SK-N-DZ (cell line): ENCODE measurements around the gene SLC30A2.

Source experiments
- DNase-seq: peaks from one replicate; pipeline ENCODE4 v3.0.0-alpha.2; 2015; ENCODE audit warnings: low spot score

SLC30A2 gene

GRCh38 chr1:26041978-26042377 lies 3.9 kb downstream of the SLC30A2 start:
- no peak for DNase-seq

GRCh38 chr1:26041401-26041800 lies 4.5 kb downstream of the SLC30A2 start:
- DNase-seq = no peak

- no peak for DNase-seq
Measured at GRCh38 chr1:26038904-26039303, 7.0 kb downstream of the SLC30A2 start.

GRCh38 chr1:26038477-26038876 lies 7.4 kb downstream of the SLC30A2 start:
- no peak for DNase-seq

GRCh38 chr1:26037904-26038303 lies 8.0 kb downstream of the SLC30A2 start:
- DNase-seq = no peak

GRCh38 chr1:26036756-26037281 lies 9.1 kb downstream of the SLC30A2 start:
- DNase-seq = no peak

GRCh38 chr1:26035959-26036755 lies 9.8 kb downstream of the SLC30A2 start:
- DNase-seq = peak; percentile 65

GRCh38 chr1:26035203-26035958 lies 10.5 kb downstream of the SLC30A2 start:
- peak; percentile 92 for DNase-seq

GRCh38 chr1:26034504-26035202 lies 11.3 kb downstream of the SLC30A2 start:
- no peak for DNase-seq

GRCh38 chr1:26032656-26033357 lies 13.1 kb downstream of the SLC30A2 start:
- no peak for DNase-seq

- no peak for DNase-seq
Measured at GRCh38 chr1:26031611-26032220, 14.2 kb downstream of the SLC30A2 start.

GRCh38 chr1:26031196-26031595 lies 14.7 kb downstream of the SLC30A2 start:
- DNase-seq = no peak

GRCh38 chr1:26029864-26030481 lies 15.9 kb downstream of the SLC30A2 start:
- DNase-seq = no peak

GRCh38 chr1:26029054-26029863 lies 16.7 kb downstream of the SLC30A2 start:
- DNase-seq = no peak

GRCh38 chr1:26028490-26028980 lies 17.4 kb downstream of the SLC30A2 start:
- no peak for DNase-seq

GRCh38 chr1:26027716-26028489 lies 18.0 kb downstream of the SLC30A2 start:
- no peak for DNase-seq

- DNase-seq = no peak
Measured at GRCh38 chr1:26025517-26025916, 20.4 kb downstream of the SLC30A2 start.

- DNase-seq = no peak
Measured at GRCh38 chr1:26025060-26025459, 20.9 kb downstream of the SLC30A2 start.

- DNase-seq = no peak
Measured at GRCh38 chr1:26023826-26024225, 22.1 kb downstream of the SLC30A2 start.
